K562 (cell line): ENCODE measurements around the gene RTF2. TPM values are rescaled to one million over a fixed set of nuclear protein-coding genes. Genes with fewer than 3 reads are reported as not detected.

Source experiments
- COPS2 ChIP-seq: fragments of 450-650 bp; conservative IDR thresholded peaks from 2 replicates; pipeline ENCODE4 v1.6.1; 2016; ENCODE audit warnings: mild to moderate bottlenecking, moderate library complexity
- CREB5 ChIP-seq: fragments of 250-450 bp; sonication (Bioruptor Pico); IDR thresholded peaks from 2 replicates; pipeline ENCODE4 v1.5.0; 2020; ENCODE audit warnings: mild to moderate bottlenecking
- CTBP1 ChIP-seq: fragments of 450-650 bp; IDR thresholded peaks from 2 replicates; pipeline ENCODE4 v1.6.1; 2016; ENCODE audit warnings: borderline replicate concordance
- E2F5 ChIP-seq: sonication (generic); formaldehyde crosslinking; IDR thresholded peaks from 2 replicates; pipeline ENCODE4 v1.8.0; 2022; ENCODE audit warnings: mild to moderate bottlenecking, missing genetic modification reagents
- ETS1 ChIP-seq: conservative IDR thresholded peaks from 2 replicates; pipeline ENCODE4 v1.6.1; 2011; ENCODE audit warnings: low read depth, mild to moderate bottlenecking, low read length; ENCODE audit not compliant: control insufficient read depth
- GATAD2A ChIP-seq: fragments of 450-650 bp; IDR thresholded peaks from 2 replicates; pipeline ENCODE4 v1.6.1; 2017
- HDAC1 ChIP-seq, 2 experiments: fragments of 450-650 bp; IDR thresholded peaks; 2 replicates each; pipeline ENCODE4 v1.6.1; 2016 to 2017; ENCODE audit warnings: inconsistent platforms in 1 of 2, mild to moderate bottlenecking in 1 of 2, moderate library complexity in 1 of 2
- HDAC2 ChIP-seq: fragments of 450-650 bp; IDR thresholded peaks from 2 replicates; pipeline ENCODE4 v1.6.1; 2016; ENCODE audit warnings: mild to moderate bottlenecking
- HDAC3 ChIP-seq: fragments of 450-650 bp; IDR thresholded peaks from 2 replicates; pipeline ENCODE4 v1.6.1; 2018; ENCODE audit warnings: borderline replicate concordance, mild to moderate bottlenecking, moderate library complexity; ENCODE audit not compliant: partially characterized antibody
- JUND ChIP-seq, 2 experiments: IDR thresholded peaks; 2 replicates in 1 of 2; 3 replicates in 1 of 2; pipeline ENCODE4 v1.6.1; 2011; ENCODE audit warnings: borderline replicate concordance in 2 of 2, low read depth in 2 of 2, low read length in 2 of 2, improper control_type of control experiment in 1 of 2, missing biosample characterization in 1 of 2, missing genetic modification characterization in 1 of 2, missing genetic modification reagents in 1 of 2
- MBD2 ChIP-seq: sonication (generic); IDR thresholded peaks from 2 replicates; pipeline ENCODE4 v1.6.1; 2016; ENCODE audit warnings: low read depth, borderline replicate concordance
- MTA1 ChIP-seq: fragments of 450-650 bp; IDR thresholded peaks from 2 replicates; pipeline ENCODE4 v1.6.1; 2017; ENCODE audit warnings: borderline replicate concordance
- MYC ChIP-seq, 2 experiments: fragments of 250-450 bp in 1 of 2; sonication (Bioruptor Pico) in 1 of 2; IDR thresholded peaks; 2 replicates each; pipeline versions ENCODE4 v1.5.1 to v1.6.1; 2012 to 2021; ENCODE audit warnings: low read depth in 2 of 2, borderline replicate concordance in 1 of 2, improper control_type of control experiment in 1 of 2, low read length in 1 of 2, mild to moderate bottlenecking in 1 of 2, moderate library complexity in 1 of 2
- NCOR1 ChIP-seq: fragments of 450-650 bp; IDR thresholded peaks from 2 replicates; pipeline ENCODE4 v1.6.1; 2016; ENCODE audit warnings: mild to moderate bottlenecking, moderate library complexity
- NFIC ChIP-seq: fragments of 450-650 bp; IDR thresholded peaks from 2 replicates; pipeline ENCODE4 v1.6.1; 2017; ENCODE audit warnings: mild to moderate bottlenecking, inconsistent platforms
- NR0B1 ChIP-seq: fragments of 450-650 bp; IDR thresholded peaks from one replicate; pipeline ENCODE4 v1.6.1; 2018; ENCODE audit warnings: mild to moderate bottlenecking, moderate library complexity; ENCODE audit not compliant: partially characterized antibody
- PTBP1 ChIP-seq: fragments of 200-400 bp; formaldehyde crosslinking; IDR thresholded peaks from 2 replicates; pipeline ENCODE4 v1.6.1; 2017; ENCODE audit warnings: low read depth, low read length
- PYGO2 ChIP-seq: fragments of 450-650 bp; IDR thresholded peaks from 2 replicates; pipeline ENCODE4 v1.6.1; 2016; ENCODE audit warnings: mild to moderate bottlenecking, missing genetic modification characterization, moderate library complexity, missing compliant biosample characterization
- RBM25 ChIP-seq: fragments of 200-400 bp; formaldehyde crosslinking; IDR thresholded peaks from 2 replicates; pipeline ENCODE4 v1.6.1; 2018; ENCODE audit warnings: low read length, low read depth, moderate library complexity; ENCODE audit not compliant: severe bottlenecking
- RFX1 ChIP-seq: fragments of 450-650 bp; IDR thresholded peaks from 2 replicates; pipeline ENCODE4 v1.6.1; 2016; ENCODE audit warnings: mild to moderate bottlenecking, moderate library complexity
- STAT5A ChIP-seq: IDR thresholded peaks from 2 replicates; pipeline ENCODE4 v1.6.1; 2012; ENCODE audit warnings: low read length, inconsistent platforms, borderline replicate concordance
- TEAD4 ChIP-seq, 2 experiments: sonication (generic) in 1 of 2; formaldehyde crosslinking in 1 of 2; IDR thresholded peaks; 2 replicates each; pipeline versions ENCODE4 v1.6.1 to v1.8.0; 2012 to 2022; ENCODE audit warnings: borderline replicate concordance in 1 of 2, inconsistent platforms in 1 of 2, low read length in 1 of 2, mild to moderate bottlenecking in 1 of 2, missing genetic modification reagents in 1 of 2
- ZNF354B ChIP-seq: fragments of 250-450 bp; sonication (Bioruptor Pico); IDR thresholded peaks from 2 replicates; pipeline ENCODE4 v1.4.0; 2020
- ZNF561 ChIP-seq: fragments of 450-650 bp; formaldehyde crosslinking; conservative IDR thresholded peaks from 2 replicates; pipeline ENCODE4 v1.4.0; 2020; ENCODE audit warnings: mild to moderate bottlenecking, moderate library complexity
- ZSCAN32 ChIP-seq: fragments of 450-650 bp; formaldehyde crosslinking; IDR thresholded peaks from 2 replicates; pipeline ENCODE4 v1.4.0; 2020; ENCODE audit warnings: mild to moderate bottlenecking, moderate library complexity
- polyA plus RNA-seq, 8 experiments: library from polyadenylated mRNA; depleted of rRNA in 4 of 8; stranded (reverse) in 5 of 8; unstranded in 3 of 8; fragments of >200 nt; fragmentation: Nextera tagmentation in 2 of 8; fragmentation: Illumina TruSeq in 1 of 8; extraction: Ambion mirVana in 2 of 8; extraction: Trizol in 1 of 8; gene quantifications; 2 replicates each; pipeline versions ENCODE4 v1.2.1 to v1.2.3, GENCODE V29; 2011 to 2014; ENCODE audit warnings: inconsistent platforms in 1 of 8, missing spikeins in 1 of 8
- total RNA-seq, 7 experiments: library from RNA; depleted of rRNA in 6 of 7; stranded (reverse); fragments of >200 nt in 6 of 7; fragmentation: Illumina TruSeq in 2 of 7; extraction: Trizol in 2 of 7; gene quantifications; 2 replicates each; pipeline versions ENCODE4 v1.2.1 to v1.2.3, GENCODE V29; 2011 to 2021; ENCODE audit warnings: low replicate concordance in 1 of 7

The RTF2 gene
- total and polyA plus RNA-seq, 9 of the 15 experiments (the other 6 are each of a cell fraction or from before 2014, with no cell fraction given) = 67.0 to 177 (median 84.9) TPM

- peak in 1 of 2 experiments; percentile 82; a peak in 2 of 4 replicates for TF ChIP-seq HDAC1 (IDR thresholded peaks at IDR 0.05)
- peak; percentile 17; the same call in 1 of the 2 replicates for TF ChIP-seq MYC (IDR thresholded peaks at IDR 0.05; ENCODE audit: low read depth, low read length)
- no peak for TF ChIP-seq MYC (CRISPR knock-in tag; IDR thresholded peaks at IDR 0.05; ENCODE audit: borderline replicate concordance, low read depth)
- no peak for TF ChIP-seq ZSCAN32 (CRISPR knock-in tag)
- peak; percentile 30; the same call in 1 of the 2 replicates for TF ChIP-seq CTBP1
- no peak for TF ChIP-seq RBM25
- no peak for TF ChIP-seq ETS1
- TF ChIP-seq MTA1 = peak; percentile 55; the same call in 1 of the 2 replicates
- no peak for TF ChIP-seq E2F5 (CRISPR knock-in tag)
- TF ChIP-seq RFX1 = peak; percentile 43; the same call in 1 of the 2 replicates
- no peak for TF ChIP-seq ZNF561 (CRISPR knock-in tag)
- peak; percentile 67 for TF ChIP-seq NCOR1
- 0 out of 2 replicates have a peak, but pooled peaks have one; percentile 23 for TF ChIP-seq MBD2
- TF ChIP-seq COPS2 = no peak
- no peak for TF ChIP-seq CREB5 (CRISPR knock-in tag)
- TF ChIP-seq PTBP1 = no peak
- TF ChIP-seq NFIC = peak; percentile 65
- peak; percentile 57; the same call in 1 of the 2 replicates for TF ChIP-seq STAT5A
- no peak for TF ChIP-seq PYGO2
- TF ChIP-seq HDAC3 = peak; percentile 19
- TF ChIP-seq NR0B1 = no peak
- 0 out of 2 replicates have a peak, but pooled peaks have one; percentile 23 for TF ChIP-seq HDAC2
- peak; percentile 93 for TF ChIP-seq TEAD4 (IDR thresholded peaks at IDR 0.05; ENCODE audit: low read length)
- TF ChIP-seq TEAD4 (CRISPR knock-in tag; IDR thresholded peaks at IDR 0.05; ENCODE audit: borderline replicate concordance) = no peak
- no peak for TF ChIP-seq ZNF354B (CRISPR knock-in tag)
- peak; percentile 55; the same call in 1 of the 2 replicates for TF ChIP-seq JUND (IDR thresholded peaks at IDR 0.05; ENCODE audit: borderline replicate concordance, low read depth, low read length)
- peak; percentile 28; the same call in 1 of the 3 replicates for TF ChIP-seq JUND (tag; IDR thresholded peaks at IDR 0.05; ENCODE audit: borderline replicate concordance, low read depth, low read length)
- TF ChIP-seq GATAD2A = peak; percentile 86; the same call in 1 of the 2 replicates
Measured at GRCh38 chr20:56429502-56429901, 38.9 kb upstream of the RTF2 start (continued).
